ENCODE results near the gene LHX6.
A peak's percentile ranks its signal among the peaks of the same experiment; 100 is the strongest.

Gene LHX6

GRCh38 chr9:122215663-122216062 is 13.1 kb downstream of the LHX6 start:
- no peak for DNase-seq

- DNase-seq: no peak
Observed at GRCh38 chr9:122214507-122214906, 14.2 kb downstream of the LHX6 start.

GRCh38 chr9:122213589-122214413 is 15.0 kb downstream of the LHX6 start:
- DNase-seq: peak in 5 of 6 experiments; percentile 7 to 38 (median 20)

- peak in 1 of 6 experiments; percentile 13 for DNase-seq
Observed at GRCh38 chr9:122213102-122213588, 15.6 kb downstream of the LHX6 start.

GRCh38 chr9:122212473-122213004 is 16.2 kb downstream of the LHX6 start:
- no peak for DNase-seq

GRCh38 chr9:122209451-122209850 is 19.3 kb downstream of the LHX6 start:
- no peak for DNase-seq

- DNase-seq: no peak
Observed at GRCh38 chr9:122207096-122207495, 21.7 kb downstream of the LHX6 start.

- no peak for DNase-seq
Observed at GRCh38 chr9:122206118-122207046, 22.4 kb downstream of the LHX6 start.

- no peak for DNase-seq
Observed at GRCh38 chr9:122205176-122205575, 23.6 kb downstream of the LHX6 start.

- no peak for DNase-seq
Observed at GRCh38 chr9:122204491-122204890, 24.3 kb downstream of the LHX6 start.

GRCh38 chr9:122204055-122204454 is 24.7 kb downstream of the LHX6 start:
- DNase-seq: no peak

GRCh38 chr9:122202111-122202510 is 26.6 kb downstream of the LHX6 start:
- no peak for DNase-seq

GRCh38 chr9:122201641-122202040 is 27.1 kb downstream of the LHX6 start:
- DNase-seq: no peak

- no peak for DNase-seq
Observed at GRCh38 chr9:122200960-122201595, 27.7 kb downstream of the LHX6 start.

- no peak for DNase-seq
Observed at GRCh38 chr9:122197882-122198281, 30.9 kb downstream of the LHX6 start.

GRCh38 chr9:122197426-122197825 is 31.3 kb downstream of the LHX6 start:
- no peak for DNase-seq

- no peak for DNase-seq
Observed at GRCh38 chr9:122195875-122196274, 32.9 kb downstream of the LHX6 start.

- DNase-seq: no peak
Observed at GRCh38 chr9:122193651-122194050, 35.1 kb downstream of the LHX6 start.

GRCh38 chr9:122192914-122193525 is 35.7 kb downstream of the LHX6 start:
- DNase-seq: no peak

GRCh38 chr9:122192261-122192875 is 36.4 kb downstream of the LHX6 start:
- DNase-seq: no peak

- DNase-seq: no peak
Observed at GRCh38 chr9:122191584-122191983, 37.2 kb downstream of the LHX6 start.
